Tibial nerve (tissue), 3 donors: ENCODE results near the gene NDFIP2.

ENCODE experiments used
- CTCF ChIP-seq, 5 experiments: fragments of 200-600 bp in 3 of 5; fragments of 450-650 bp in 2 of 5; sonication (generic) in 3 of 5; IDR thresholded peaks; one replicate each; pipeline ENCODE4 v1.5.1; 2016 to 2019; ENCODE audit warnings: antibody characterized with exemption in 5 of 5, mild to moderate bottlenecking in 3 of 5, moderate library complexity in 2 of 5
- POLR2A ChIP-seq, 2 donors: fragments of 450-650 bp; IDR thresholded peaks; one replicate each; pipeline ENCODE4 v1.6.1; 2017; ENCODE audit warnings: antibody characterized with exemption in 2 of 2, mild to moderate bottlenecking in 2 of 2, moderate library complexity in 2 of 2

DNA sequence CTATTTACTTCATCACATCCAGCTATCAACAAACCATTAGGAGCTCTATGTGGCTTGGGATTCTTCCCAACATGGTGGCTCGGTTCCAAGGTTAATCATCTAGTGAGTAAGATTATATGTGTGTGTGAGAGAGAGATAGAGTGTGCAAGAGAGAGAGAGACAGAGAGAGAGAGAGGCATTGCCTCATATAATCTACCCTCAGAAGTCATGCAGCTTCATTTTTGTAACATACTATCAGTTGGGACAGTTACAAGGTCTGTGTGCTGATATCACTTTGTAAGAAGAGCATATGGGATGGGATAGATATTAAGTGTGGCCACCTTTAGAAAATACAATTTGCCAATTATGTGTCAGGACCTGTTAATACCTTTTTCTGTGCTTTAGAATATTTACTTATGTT lies 104.1 kb downstream of the NDFIP2 start:
- TF ChIP-seq CTCF (IDR thresholded peaks at IDR 0.05): no peak
- no peak for TF ChIP-seq POLR2A (IDR thresholded peaks at IDR 0.05)
